NT2/D1 (cell line): ENCODE results near the gene LRRC51.

ENCODE experiments used
- YY1 ChIP-seq: IDR thresholded peaks from 2 replicates; pipeline ENCODE4 v1.6.1; 2011; ENCODE audit not compliant: insufficient read length, insufficient read depth
- ZNF274 ChIP-seq: IDR thresholded peaks from 2 replicates; pipeline ENCODE4 v1.6.1; 2011; ENCODE audit warnings: mild to moderate bottlenecking, low read depth, low read length

GRCh38 chr11:72036687-72037086, 44.0 kb upstream of the LRRC51 start:
- TF ChIP-seq YY1 (no peak), ZNF274 (no peak)
